Astrocyte (in vitro differentiated cells and primary cell): ENCODE results near the gene LIN7B.

Experiments
- CTCF ChIP-seq: IDR thresholded peaks from 2 replicates; pipeline ENCODE4 v1.5.1; 2011; ENCODE audit warnings: low read depth, mild to moderate bottlenecking, inconsistent platforms, low read length, moderate library complexity; ENCODE audit not compliant: insufficient read depth
- EZH2 ChIP-seq: IDR thresholded peaks from 2 replicates; pipeline ENCODE4 v1.6.1; 2012; ENCODE audit warnings: mild to moderate bottlenecking, low read length, inconsistent platforms; ENCODE audit not compliant: insufficient read depth

GRCh38 chr19:49085868-49086232 lies 28.3 kb upstream of the LIN7B start:
- TF ChIP-seq CTCF (no peak), EZH2 (no peak)
